ENCODE results near the gene TMIE. TPM values are rescaled to one million over a fixed set of nuclear protein-coding genes. Genes with fewer than 3 reads are reported as not detected.

Gene TMIE
- polyA plus RNA-seq, 1 donor from 2014 or later, result not detected

- Histone ChIP-seq H3K79me2 (replicated peaks; ENCODE audit: insufficient read depth, low read length) (no peaks in the 10 kb centered on the region), H3K9ac (ENCODE audit: low read length) (no peak overlapping the region), H3K4me2 (ENCODE audit: low read length) (no peak overlapping the region), H3K9me2 (ENCODE audit: insufficient read depth, low read length) (no peaks in the 10 kb centered on the region), H3K27ac (ENCODE audit: low read length) (no peak overlapping the region), H4K20me1 (ENCODE audit: insufficient read depth) (no peaks in the 10 kb centered on the region), H3K4me3 (ENCODE audit: low read length) (no peak overlapping the region), H3K27me3 (ENCODE audit: insufficient read depth, low read depth, low read length) (no peaks in the 10 kb centered on the region), H3K36me3 (ENCODE audit: insufficient read depth, low read length) (no peaks in the 10 kb centered on the region), H2AFZ (ENCODE audit: low read depth, low read length) (no peak overlapping the region), H3F3A (ENCODE audit: insufficient read depth, low read length, poor library complexity, severe bottlenecking) (no peaks in the 10 kb centered on the region), H3K9me3 (ENCODE audit: low read length) (no peaks in the 10 kb centered on the region)
- TF ChIP-seq EP300 (conservative IDR thresholded peaks at IDR 0.05; ENCODE audit: poor library complexity, severe bottlenecking), result no peak
- no peak for TF ChIP-seq TAF1 (IDR thresholded peaks at IDR 0.05; ENCODE audit: low read depth)
- no peak for TF ChIP-seq EZH2 (IDR thresholded peaks at IDR 0.05; ENCODE audit: borderline replicate concordance, insufficient read depth, low read length, poor library complexity, severe bottlenecking)
These were observed 12.1 kb downstream of the TMIE start for GRCh38 chr3:46713050-46713897.

- H3K36me3 ChIP-seq (ENCODE audit: insufficient read depth, low read length), result no peaks in the 10 kb centered on the region
These were observed 12.8 kb downstream of the TMIE start for GRCh38 chr3:46713898-46714552.

GRCh38 chr3:46714728-46715506 is 13.7 kb downstream of the TMIE start:
- Histone ChIP-seq H3K36me3 (ENCODE audit: insufficient read depth, low read length) (no peaks in the 10 kb centered on the region), H3K4me2 (ENCODE audit: low read length) (no peak overlapping the region), H3K9me3 (ENCODE audit: low read length) (no peaks in the 10 kb centered on the region), H3K27me3 (ENCODE audit: insufficient read depth, low read depth, low read length) (no peaks in the 10 kb centered on the region), H4K20me1 (ENCODE audit: insufficient read depth) (no peaks in the 10 kb centered on the region), H2AFZ (ENCODE audit: low read depth, low read length) (no peak overlapping the region), H3K9ac (ENCODE audit: low read length) (no peak overlapping the region), H3K79me2 (replicated peaks; ENCODE audit: insufficient read depth, low read length) (no peaks in the 10 kb centered on the region), H3K27ac (ENCODE audit: low read length) (no peak overlapping the region), H3K9me2 (ENCODE audit: insufficient read depth, low read length) (no peaks in the 10 kb centered on the region), H3F3A (ENCODE audit: insufficient read depth, low read length, poor library complexity, severe bottlenecking) (no peaks in the 10 kb centered on the region), H3K4me3 (ENCODE audit: low read length) (no peak overlapping the region)
- TF ChIP-seq REST (IDR thresholded peaks at IDR 0.05; ENCODE audit: borderline replicate concordance), result no peak
- TF ChIP-seq EP300 (conservative IDR thresholded peaks at IDR 0.05; ENCODE audit: poor library complexity, severe bottlenecking), result no peak
- TF ChIP-seq TAF1 (IDR thresholded peaks at IDR 0.05; ENCODE audit: low read depth), result no peak
- TF ChIP-seq EZH2 (IDR thresholded peaks at IDR 0.05; ENCODE audit: borderline replicate concordance, insufficient read depth, low read length, poor library complexity, severe bottlenecking), result no peak
- TF ChIP-seq CTCF (IDR thresholded peaks at IDR 0.05; ENCODE audit: poor library complexity, severe bottlenecking), result no peak
- no peak for TF ChIP-seq SMC3 (conservative IDR thresholded peaks at IDR 0.05; ENCODE audit: poor library complexity)
- TF ChIP-seq MXI1 (conservative IDR thresholded peaks at IDR 0.05; ENCODE audit: poor library complexity, severe bottlenecking), result no peak
- no peak for TF ChIP-seq POLR2AphosphoS5 (IDR thresholded peaks at IDR 0.05)
- TF ChIP-seq RAD21 (conservative IDR thresholded peaks at IDR 0.05), result no peak

More at GRCh38 chr3:46713898-46714552, 12.8 kb downstream of the TMIE start:
- H2AFZ ChIP-seq (ENCODE audit: low read depth, low read length), result no peak overlapping the region
- no peak overlapping the region for H3K9ac ChIP-seq (ENCODE audit: low read length)
- H3K9me3 ChIP-seq (ENCODE audit: low read length), result no peaks in the 10 kb centered on the region
- TF ChIP-seq EZH2 (IDR thresholded peaks at IDR 0.05; ENCODE audit: borderline replicate concordance, insufficient read depth, low read length, poor library complexity, severe bottlenecking) (no peak), TAF1 (IDR thresholded peaks at IDR 0.05; ENCODE audit: low read depth) (no peak)
- no peaks in the 10 kb centered on the region for H3K79me2 ChIP-seq (replicated peaks; ENCODE audit: insufficient read depth, low read length)
- H3K9me2 ChIP-seq (ENCODE audit: insufficient read depth, low read length), result no peaks in the 10 kb centered on the region
- no peaks in the 10 kb centered on the region for H4K20me1 ChIP-seq (ENCODE audit: insufficient read depth)
- no peak overlapping the region for H3K4me3 ChIP-seq (ENCODE audit: low read length)
- H3F3A ChIP-seq (ENCODE audit: insufficient read depth, low read length, poor library complexity, severe bottlenecking), result no peaks in the 10 kb centered on the region
- H3K27me3 ChIP-seq (ENCODE audit: insufficient read depth, low read depth, low read length), result no peaks in the 10 kb centered on the region
- H3K4me2 ChIP-seq (ENCODE audit: low read length), result no peak overlapping the region
- H3K27ac ChIP-seq (ENCODE audit: low read length), result no peak overlapping the region
